ENCODE measurements around the gene ASS1. TPM values are rescaled to one million over a fixed set of nuclear protein-coding genes. Genes with fewer than 3 reads are reported as not detected.

Gene ASS1
- total and polyA plus RNA-seq, 2 donors (not counting 1 experiment from before 2014, with no cell fraction given), result 44.7 to 223 TPM

DNA sequence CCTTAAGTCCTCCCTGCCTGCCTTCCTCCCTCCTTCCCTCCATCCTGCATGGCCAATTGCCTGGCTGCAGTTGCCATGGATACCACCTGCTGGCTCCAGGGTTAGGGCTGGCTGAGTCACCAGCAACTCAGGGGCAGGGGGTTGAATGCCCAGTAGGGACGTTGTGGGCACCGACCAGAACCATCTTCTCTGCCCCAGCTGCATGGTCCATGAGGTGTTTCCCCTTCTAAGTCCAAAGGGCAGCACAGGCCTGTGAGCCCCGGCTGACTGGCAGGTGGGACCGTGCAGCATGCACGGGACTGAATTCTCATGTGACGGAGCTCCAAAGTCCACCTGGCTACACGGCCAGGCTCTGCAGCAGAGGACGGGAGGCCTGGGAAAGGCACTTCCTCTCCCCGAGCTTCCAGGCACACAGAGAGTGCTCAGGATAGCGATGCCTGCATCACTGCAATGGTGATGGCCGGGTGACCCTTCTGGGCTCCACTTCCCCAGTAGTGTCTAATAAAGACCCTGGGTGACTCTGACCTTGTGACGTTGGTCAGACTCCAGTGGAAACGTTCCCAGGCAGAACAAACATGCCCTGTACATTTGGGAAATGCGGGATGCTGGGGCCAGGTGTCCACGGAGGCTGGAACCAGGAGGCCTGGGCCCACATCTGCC is 5.7 kb downstream of the ASS1 start:
- no peaks in the 10 kb centered on the region for H3K27me3 ChIP-seq (ENCODE audit: control insufficient read depth, insufficient read depth, low read length)
- no peaks in the 10 kb centered on the region for H3K9me3 ChIP-seq (ENCODE audit: control insufficient read depth, insufficient read depth, low read depth, low read length)
- DNase-seq (ENCODE audit: low read depth in 2 of 2), result no peak
- no peak overlapping the region for H3K27ac ChIP-seq (ENCODE audit: insufficient read depth, low read length)
- H3K79me2 ChIP-seq (ENCODE audit: control insufficient read depth, insufficient read depth, low read length), result no peaks in the 10 kb centered on the region
- TF ChIP-seq EZH2 (IDR thresholded peaks at IDR 0.05; ENCODE audit: low read length, missing control alignments), result no peak
- no peak overlapping the region for H3K4me2 ChIP-seq (ENCODE audit: extremely low read depth, insufficient read depth, low read length)
- no peaks in the 10 kb centered on the region for H4K20me1 ChIP-seq (ENCODE audit: control insufficient read depth, extremely low read depth, insufficient read depth, low read length)
- no peak overlapping the region for H3K9ac ChIP-seq (ENCODE audit: insufficient read depth, low read length)
- no peak overlapping the region for H3K4me3 ChIP-seq (replicated peaks in 1 of 4; ENCODE audit: control extremely low read depth in 1 of 4, insufficient read depth in 1 of 4, low read depth in 3 of 4, low read length in 4 of 4)
- H3K36me3 ChIP-seq (ENCODE audit: control insufficient read depth, insufficient read depth, low read length), result no peaks in the 10 kb centered on the region
- H3K4me1 ChIP-seq (ENCODE audit: control insufficient read depth, extremely low read depth, insufficient read depth, low read length), result peaks cover 12% of the 10 kb centered on the region
- no peak overlapping the region for H2AFZ ChIP-seq (ENCODE audit: low read length)

DNA sequence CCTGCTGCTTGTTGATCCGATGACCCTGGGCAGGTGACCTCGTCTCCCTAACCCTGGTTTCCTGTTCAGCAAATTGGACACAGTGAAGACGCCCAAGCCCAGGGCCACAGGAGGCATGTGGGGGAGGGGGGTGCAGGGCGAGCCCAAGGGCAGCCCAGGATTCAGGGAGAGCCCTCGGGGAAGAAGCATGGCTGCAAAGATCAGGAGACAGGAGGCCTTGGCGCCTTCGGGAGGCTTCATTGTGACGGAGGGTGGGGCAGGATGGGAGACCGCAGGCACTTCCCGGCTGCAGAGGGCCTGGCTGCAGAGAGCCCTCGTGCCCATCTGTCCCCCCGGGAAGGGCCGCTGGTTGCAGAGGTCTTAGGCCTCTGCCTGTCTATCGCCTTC is 6.2 kb downstream of the ASS1 start:
- no peak overlapping the region for H3K4me3 ChIP-seq (replicated peaks in 1 of 4; ENCODE audit: control extremely low read depth in 1 of 4, insufficient read depth in 1 of 4, low read depth in 3 of 4, low read length in 4 of 4)
- H3K4me1 ChIP-seq (ENCODE audit: control insufficient read depth, extremely low read depth, insufficient read depth, low read length), result peaks cover 12% of the 10 kb centered on the region
- no peaks in the 10 kb centered on the region for H3K9me3 ChIP-seq (ENCODE audit: control insufficient read depth, insufficient read depth, low read depth, low read length)
- TF ChIP-seq EZH2 (IDR thresholded peaks at IDR 0.05; ENCODE audit: low read length, missing control alignments), result no peak
- TF ChIP-seq, protein P1, sequence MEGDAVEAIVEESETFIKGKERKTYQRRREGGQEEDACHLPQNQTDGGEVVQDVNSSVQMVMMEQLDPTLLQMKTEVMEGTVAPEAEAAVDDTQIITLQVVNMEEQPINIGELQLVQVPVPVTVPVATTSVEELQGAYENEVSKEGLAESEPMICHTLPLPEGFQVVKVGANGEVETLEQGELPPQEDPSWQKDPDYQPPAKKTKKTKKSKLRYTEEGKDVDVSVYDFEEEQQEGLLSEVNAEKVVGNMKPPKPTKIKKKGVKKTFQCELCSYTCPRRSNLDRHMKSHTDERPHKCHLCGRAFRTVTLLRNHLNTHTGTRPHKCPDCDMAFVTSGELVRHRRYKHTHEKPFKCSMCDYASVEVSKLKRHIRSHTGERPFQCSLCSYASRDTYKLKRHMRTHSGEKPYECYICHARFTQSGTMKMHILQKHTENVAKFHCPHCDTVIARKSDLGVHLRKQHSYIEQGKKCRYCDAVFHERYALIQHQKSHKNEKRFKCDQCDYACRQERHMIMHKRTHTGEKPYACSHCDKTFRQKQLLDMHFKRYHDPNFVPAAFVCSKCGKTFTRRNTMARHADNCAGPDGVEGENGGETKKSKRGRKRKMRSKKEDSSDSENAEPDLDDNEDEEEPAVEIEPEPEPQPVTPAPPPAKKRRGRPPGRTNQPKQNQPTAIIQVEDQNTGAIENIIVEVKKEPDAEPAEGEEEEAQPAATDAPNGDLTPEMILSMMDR (conservative IDR thresholded peaks at IDR 0.05 in 1 of 2, IDR thresholded peaks at IDR 0.05 in 1 of 2; ENCODE audit: low read depth in 1 of 2, low read length in 2 of 2), result no peak
- no peak overlapping the region for H3K9ac ChIP-seq (ENCODE audit: insufficient read depth, low read length)
- no peaks in the 10 kb centered on the region for H3K79me2 ChIP-seq (ENCODE audit: control insufficient read depth, insufficient read depth, low read length)
- H2AFZ ChIP-seq (ENCODE audit: low read length), result no peak overlapping the region
- DNase-seq (ENCODE audit: low read depth in 2 of 2), result no peak
- no peaks in the 10 kb centered on the region for H3K27me3 ChIP-seq (ENCODE audit: control insufficient read depth, insufficient read depth, low read length)
- H4K20me1 ChIP-seq (ENCODE audit: control insufficient read depth, extremely low read depth, insufficient read depth, low read length), result no peaks in the 10 kb centered on the region
- no peaks in the 10 kb centered on the region for H3K36me3 ChIP-seq (ENCODE audit: control insufficient read depth, insufficient read depth, low read length)
- no peak overlapping the region for H3K27ac ChIP-seq (ENCODE audit: insufficient read depth, low read length)
- H3K4me2 ChIP-seq (ENCODE audit: extremely low read depth, insufficient read depth, low read length), result no peak overlapping the region

DNA sequence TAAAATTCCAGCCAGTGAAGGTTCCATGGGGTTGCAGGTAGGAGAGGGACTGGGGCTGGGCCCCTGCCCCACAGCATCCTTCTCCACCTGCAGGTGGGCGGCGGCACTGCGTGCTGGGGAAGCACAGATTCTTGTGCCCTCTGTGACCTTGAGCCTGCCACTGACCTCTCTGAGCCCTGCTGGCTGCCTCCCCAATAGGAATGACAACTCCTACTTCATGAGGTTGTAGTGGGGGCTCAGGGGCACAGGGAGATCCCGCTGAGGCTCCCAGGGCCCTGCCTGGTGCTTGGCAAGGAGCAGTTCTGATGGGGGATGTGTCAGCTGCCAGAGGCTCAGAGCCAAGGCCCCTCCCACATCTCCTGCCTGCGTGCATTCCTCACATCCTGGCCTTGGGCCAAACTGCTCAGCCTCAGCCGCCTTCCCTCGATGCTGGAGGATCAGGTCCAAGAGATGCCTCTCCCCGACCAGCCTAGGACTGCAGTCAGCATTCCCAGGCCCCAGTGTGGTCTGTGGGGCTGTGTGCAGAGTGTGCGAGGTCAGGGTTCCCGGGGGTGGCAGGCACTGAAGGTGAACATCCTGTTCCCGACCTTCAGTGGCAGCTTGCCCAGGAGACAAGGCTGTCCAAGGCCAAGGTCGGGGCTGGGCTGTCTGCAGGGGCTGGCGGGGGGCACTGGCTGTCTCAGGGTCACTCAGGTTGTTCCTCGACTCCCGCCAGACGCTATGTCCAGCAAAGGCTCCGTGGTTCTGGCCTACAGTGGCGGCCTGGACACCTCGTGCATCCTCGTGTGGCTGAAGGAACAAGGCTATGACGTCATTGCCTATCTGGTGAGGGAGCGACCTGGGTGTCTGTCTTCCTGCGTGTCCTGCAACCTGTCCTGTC is 7.0 kb downstream of the ASS1 start:
- TF ChIP-seq EZH2 (IDR thresholded peaks at IDR 0.05; ENCODE audit: low read length, missing control alignments), result no peak
- TF ChIP-seq, protein P1 (conservative IDR thresholded peaks at IDR 0.05 in 1 of 2, IDR thresholded peaks at IDR 0.05 in 1 of 2; ENCODE audit: low read depth in 1 of 2, low read length in 2 of 2), result peak; percentile 39 to 61
- DNase-seq (ENCODE audit: low read depth in 2 of 2), result peak; percentile 93 to 95

More for the DNA sequence above, 7.0 kb downstream of the ASS1 start:
- no peaks in the 10 kb centered on the region for H3K27me3 ChIP-seq (ENCODE audit: control insufficient read depth, insufficient read depth, low read length)
- H3K4me3 ChIP-seq (replicated peaks in 1 of 4; ENCODE audit: control extremely low read depth in 1 of 4, insufficient read depth in 1 of 4, low read depth in 3 of 4, low read length in 4 of 4), result no peak overlapping the region
- no peak overlapping the region for H3K27ac ChIP-seq (ENCODE audit: insufficient read depth, low read length)
- H3K9ac ChIP-seq (ENCODE audit: insufficient read depth, low read length), result no peak overlapping the region
- H3K4me2 ChIP-seq (ENCODE audit: extremely low read depth, insufficient read depth, low read length), result peak overlapping the region; percentile 68
- H3K79me2 ChIP-seq (ENCODE audit: control insufficient read depth, insufficient read depth, low read length), result no peaks in the 10 kb centered on the region
- H3K9me3 ChIP-seq (ENCODE audit: control insufficient read depth, insufficient read depth, low read depth, low read length), result no peaks in the 10 kb centered on the region
- H2AFZ ChIP-seq (ENCODE audit: low read length), result no peak overlapping the region
- H3K4me1 ChIP-seq (ENCODE audit: control insufficient read depth, extremely low read depth, insufficient read depth, low read length), result peaks cover 12% of the 10 kb centered on the region
- no peaks in the 10 kb centered on the region for H4K20me1 ChIP-seq (ENCODE audit: control insufficient read depth, extremely low read depth, insufficient read depth, low read length)
- no peaks in the 10 kb centered on the region for H3K36me3 ChIP-seq (ENCODE audit: control insufficient read depth, insufficient read depth, low read length)

Measured in fibroblast of lung (primary cell).